IMR-90 (cell line): ENCODE measurements around the gene RNH1.

Experiments
- CTCF ChIP-seq: conservative IDR thresholded peaks from 2 replicates; pipeline ENCODE4 v1.5.1; 2012; ENCODE audit warnings: mild to moderate bottlenecking, low read depth, low read length, improper control_type of control experiment
- MAZ ChIP-seq: IDR thresholded peaks from 2 replicates; pipeline ENCODE4 v1.6.1; 2012; ENCODE audit warnings: low read depth, mild to moderate bottlenecking, low read length, improper control_type of control experiment, moderate library complexity, borderline replicate concordance
- RAD21 ChIP-seq: IDR thresholded peaks from 2 replicates; pipeline ENCODE4 v1.6.1; 2012; ENCODE audit warnings: low read length, improper control_type of control experiment

GRCh38 chr11:490186-490929 lies 16.7 kb downstream of the RNH1 start:
- TF ChIP-seq CTCF (no peak), RAD21 (no peak), MAZ (no peak)
